Natural killer cell (primary cell): ENCODE data around the gene DRD4. TPM values are rescaled to one million over a fixed set of nuclear protein-coding genes. Genes with fewer than 3 reads are reported as not detected.
A peak's percentile ranks its signal among the peaks of the same experiment; 100 is the strongest.

ENCODE experiments used
- ATAC-seq, 3 donors: fragments of 150-1000 bp in 2 of 3; fragments of 200-7000 bp in 1 of 3; cut with Tn5 transposase; 1 replicate in 1 of 3; 2 replicates in 2 of 3; pipeline ENCODE4 v1.10.0; 2021; ENCODE audit warnings: mild to moderate bottlenecking in 2 of 3, moderate library complexity in 2 of 3
- DNase-seq, 2 donors: peaks; one replicate each; pipeline versions ENCODE4 v3.0.0 to v3.0.0-alpha.2; 2013 to 2021; ENCODE audit warnings: mixed read lengths in 1 of 2
- H3K27ac ChIP-seq: one replicate; pipeline ENCODE4 v1.5.1; 2013; ENCODE audit warnings: mild to moderate bottlenecking, low read length
- H3K27me3 ChIP-seq: one replicate; pipeline ENCODE4 v1.6.1; 2013; ENCODE audit warnings: low read length; ENCODE audit not compliant: control insufficient read depth, insufficient read depth
- H3K36me3 ChIP-seq: one replicate; pipeline ENCODE4 v1.6.1; 2013; ENCODE audit warnings: low read length; ENCODE audit not compliant: control insufficient read depth, insufficient read depth
- H3K4me1 ChIP-seq: one replicate; pipeline ENCODE4 v1.6.1; 2013; ENCODE audit warnings: low read length; ENCODE audit not compliant: control insufficient read depth, insufficient read depth
- H3K4me3 ChIP-seq: one replicate; pipeline ENCODE4 v1.5.1; 2013; ENCODE audit warnings: low read length
- H3K9me3 ChIP-seq: one replicate; pipeline ENCODE4 v1.6.1; 2013; ENCODE audit warnings: low read length; ENCODE audit not compliant: control insufficient read depth, insufficient read depth
- H3K27ac Mint-ChIP-seq, 2 donors: one replicate each; pipeline ENCODE4 v1.8.0; 2022; ENCODE audit warnings: mild to moderate bottlenecking in 2 of 2, mixed read lengths in 2 of 2, moderate library complexity in 1 of 2
- H3K27me3 Mint-ChIP-seq, 2 donors: one replicate each; pipeline ENCODE4 v1.8.0; 2022; ENCODE audit warnings: low read depth in 2 of 2, mixed read lengths in 2 of 2
- H3K36me3 Mint-ChIP-seq: one replicate; pipeline ENCODE4 v1.8.0; 2022; ENCODE audit warnings: mixed read lengths
- H3K4me1 Mint-ChIP-seq, 2 donors: one replicate each; pipeline ENCODE4 v1.8.0; 2022; ENCODE audit warnings: mixed read lengths in 2 of 2
- H3K4me3 Mint-ChIP-seq: one replicate; pipeline ENCODE4 v1.8.0; 2022; ENCODE audit warnings: mild to moderate bottlenecking, moderate library complexity, mixed read lengths
- H3K9me3 Mint-ChIP-seq, 2 donors: one replicate each; pipeline ENCODE4 v1.8.0; 2022; ENCODE audit warnings: mixed read lengths in 2 of 2
- CTCF ChIP-seq: fragments of 200-600 bp; IDR thresholded peaks from one replicate; pipeline ENCODE4 v1.8.0; 2022; ENCODE audit warnings: antibody characterized with exemption
- WGBS: methylation state at CpG from one replicate; pipeline ENCODE4 v1.1.7; 2013; ENCODE audit warnings: missing lambda C conversion rate; ENCODE audit not compliant: insufficient coverage; 5-methylcytosine and 5-hydroxymethylcytosine counted together
- intact Hi-C: fragments of 100-400 bp; cut with micrococcal nuclease; formaldehyde crosslinking; loops from one replicate; pipeline ENCODE4 v1.14.2; 2022
- total RNA-seq, 4 donors: library from RNA; stranded (reverse); fragments of 120-200 nt in 1 of 4; gene quantifications; one replicate each; pipeline versions ENCODE4 v1.2.3 to v1.2.4, GENCODE V29; 2013 to 2022

DRD4 gene
- total RNA-seq, 3 donors from 2014 or later (not counting 1 experiment from before 2014, with no cell fraction given): 0.49 to 1.2 (median 0.61) TPM

GRCh38 chr11:626475-627307, 10.4 kb upstream of the DRD4 start, which contains the start of gene SCT:
TSS of gene SCT (minus strand) at chr11:627181. CDS start at chr11:627143, 38 bp downstream.
- Histone ChIP-seq H3K9me3 (no peaks in the 10 kb centered on the region), H3K27ac (no peak within 1 kb of the TSS), H3K36me3 (no peaks in the 10 kb centered on the region), H3K4me1 (peaks cover 23% of the 10 kb centered on the region), H3K27me3 (peaks cover 13% of the 10 kb centered on the region), H3K4me3 (no peak within 1 kb of the TSS)
- Mint-ChIP-seq H3K36me3 (no peaks in the 10 kb centered on the region), H3K27ac (peak within 1 kb of the TSS in 1 of 2 donors; percentile 67), H3K27me3 (peaks cover 13 to 20% of the 10 kb centered on the region in 2 donors), H3K4me3 (peak within 1 kb of the TSS; percentile 15), H3K4me1 (peaks cover 21 to 23% of the 10 kb centered on the region in 2 donors), H3K9me3 (no peaks in the 10 kb centered on the region)
- no peak for DNase-seq
- TF ChIP-seq CTCF: no peak
- WGBS: 9% methylated on average over 72 of the region's 72 CpGs
- intact Hi-C loops: no loop called here
- no peak for ATAC-seq

- Mint-ChIP-seq H3K27ac (no peak overlapping the region), H3K4me1 (peaks cover 21 to 23% of the 10 kb centered on the region in 2 donors), H3K27me3 (peaks cover 13 to 20% of the 10 kb centered on the region in 2 donors), H3K4me3 (no peak overlapping the region), H3K36me3 (no peaks in the 10 kb centered on the region), H3K9me3 (no peaks in the 10 kb centered on the region)
- peaks cover 13% of the 10 kb centered on the region for H3K27me3 ChIP-seq
- H3K27ac ChIP-seq: no peak overlapping the region
- DNase-seq (no peak), ATAC-seq (no peak)
- no peak for TF ChIP-seq CTCF
- intact Hi-C loops: no loop called here
- peaks cover 23% of the 10 kb centered on the region for H3K4me1 ChIP-seq
- H3K4me3 ChIP-seq: no peak overlapping the region
- H3K9me3 ChIP-seq: no peaks in the 10 kb centered on the region
- 15% methylated on average over 26 of the region's 28 CpGs for WGBS
- no peaks in the 10 kb centered on the region for H3K36me3 ChIP-seq
Measured at GRCh38 chr11:627308-627576, 9.8 kb upstream of the DRD4 start.

GRCh38 chr11:628056-628455, 9.0 kb upstream of the DRD4 start:
- ATAC-seq (no peak), DNase-seq (no peak)
- no peak for TF ChIP-seq CTCF
- H3K27ac ChIP-seq: no peak overlapping the region
- intact Hi-C loops: no loop called here
- H3K4me1 Mint-ChIP-seq: peaks cover 21 to 23% of the 10 kb centered on the region in 2 donors
- 96% methylated on average over 31 of the region's 31 CpGs for WGBS
- peaks cover 13% of the 10 kb centered on the region for H3K27me3 ChIP-seq
- H3K36me3 Mint-ChIP-seq: no peaks in the 10 kb centered on the region
- no peaks in the 10 kb centered on the region for H3K9me3 ChIP-seq
- H3K27me3 Mint-ChIP-seq: peaks cover 13 to 20% of the 10 kb centered on the region in 2 donors
- peaks cover 23% of the 10 kb centered on the region for H3K4me1 ChIP-seq
- no peak overlapping the region for H3K4me3 ChIP-seq
- H3K27ac Mint-ChIP-seq: peak overlapping the region; percentile 67 to 70
- peak overlapping the region; percentile 65 for H3K4me3 Mint-ChIP-seq
- no peaks in the 10 kb centered on the region for H3K36me3 ChIP-seq
- H3K9me3 Mint-ChIP-seq: no peaks in the 10 kb centered on the region
